ENCODE results near the gene PER3.

Gene PER3

GRCh38 chr1:7783826-7784491 lies at the start of gene PER3:
Gene PER3 (plus strand): TSS chr1:7784291. CDS start chr1:7784878, 587 bp downstream.
- ATAC-seq, result peak; percentile 97
- TF ChIP-seq POU6F1 (CRISPR knock-in tag; IDR thresholded peaks at IDR 0.05; ENCODE audit: borderline replicate concordance, low read depth) (no peak), ARNTL (CRISPR knock-in tag; IDR thresholded peaks at IDR 0.05; ENCODE audit: borderline replicate concordance, low read depth) (peak; percentile 97), OSR1 (CRISPR knock-in tag; IDR thresholded peaks at IDR 0.05) (no peak)

GRCh38 chr1:7738044-7738443 lies 46.0 kb upstream of the PER3 start:
- ATAC-seq, result no peak

GRCh38 chr1:7743346-7743745 lies 40.7 kb upstream of the PER3 start:
- ATAC-seq, result no peak
- TF ChIP-seq RARB (CRISPR knock-in tag; IDR thresholded peaks at IDR 0.05) (no peak), GLIS3 (CRISPR knock-in tag; IDR thresholded peaks at IDR 0.05) (no peak), ESRRG (CRISPR knock-in tag; IDR thresholded peaks at IDR 0.05) (no peak), TCF4 (CRISPR knock-in tag; IDR thresholded peaks at IDR 0.05; ENCODE audit: borderline replicate concordance) (peak; percentile 24; the same call in 1 of the 2 replicates), ZNF8 (CRISPR knock-in tag; IDR thresholded peaks at IDR 0.05) (no peak)

More at GRCh38 chr1:7738044-7738443, 46.0 kb upstream of the PER3 start:
- no peak for TF ChIP-seq ARNTL (CRISPR knock-in tag; IDR thresholded peaks at IDR 0.05; ENCODE audit: borderline replicate concordance, low read depth)
- no peak for TF ChIP-seq ESRRG (CRISPR knock-in tag; IDR thresholded peaks at IDR 0.05)
- TF ChIP-seq POU6F1 (CRISPR knock-in tag; IDR thresholded peaks at IDR 0.05; ENCODE audit: borderline replicate concordance, low read depth), result no peak
- TF ChIP-seq RARB (CRISPR knock-in tag; IDR thresholded peaks at IDR 0.05), result no peak
- no peak for TF ChIP-seq ZNF8 (CRISPR knock-in tag; IDR thresholded peaks at IDR 0.05)
- TF ChIP-seq TSHZ2 (CRISPR knock-in tag; IDR thresholded peaks at IDR 0.05), result no peak
- TF ChIP-seq ZFP3 (CRISPR knock-in tag; IDR thresholded peaks at IDR 0.05), result no peak
- no peak for TF ChIP-seq ZNF565 (CRISPR knock-in tag; conservative IDR thresholded peaks at IDR 0.05; ENCODE audit: low read depth)
- no peak for TF ChIP-seq OSR1 (CRISPR knock-in tag; IDR thresholded peaks at IDR 0.05)
- no peak for TF ChIP-seq ISL1 (CRISPR knock-in tag; IDR thresholded peaks at IDR 0.05)
- TF ChIP-seq GLIS3 (CRISPR knock-in tag; IDR thresholded peaks at IDR 0.05), result no peak
- TF ChIP-seq ZFP30 (CRISPR knock-in tag; IDR thresholded peaks at IDR 0.05), result no peak

GRCh38 chr1:7744882-7745281 lies 39.2 kb upstream of the PER3 start:
- ATAC-seq, result no peak
- TF ChIP-seq RARB (CRISPR knock-in tag; IDR thresholded peaks at IDR 0.05) (no peak), TSHZ2 (CRISPR knock-in tag; IDR thresholded peaks at IDR 0.05) (no peak), PATZ1 (CRISPR knock-in tag; IDR thresholded peaks at IDR 0.05; ENCODE audit: borderline replicate concordance) (no peak), TOX (CRISPR knock-in tag; IDR thresholded peaks at IDR 0.05; ENCODE audit: borderline replicate concordance) (no peak), OSR1 (CRISPR knock-in tag; IDR thresholded peaks at IDR 0.05) (no peak), CSRNP3 (CRISPR knock-in tag; IDR thresholded peaks at IDR 0.05) (no peak), POU6F1 (CRISPR knock-in tag; IDR thresholded peaks at IDR 0.05; ENCODE audit: borderline replicate concordance, low read depth) (no peak), ZFP3 (CRISPR knock-in tag; IDR thresholded peaks at IDR 0.05) (no peak), ZC3H10 (CRISPR knock-in tag; IDR thresholded peaks at IDR 0.05) (no peak)
